ENCODE results near the gene MYO1G.

The MYO1G gene

GRCh38 chr7:44973610-44974401, 5.0 kb downstream of the MYO1G start:
- H4K20me1 ChIP-seq (ENCODE audit: insufficient read depth, low read length) = no peaks in the 10 kb centered on the region
- H3K4me3 ChIP-seq (ENCODE audit: low read depth in 1 of 2, low read length in 2 of 2) = no peak overlapping the region
- H3K27ac ChIP-seq (ENCODE audit: low read length) = no peak overlapping the region; the same call in 1 of the 2 replicates
- H3K4me2 ChIP-seq (ENCODE audit: insufficient read depth, low read length) = no peak overlapping the region
- DNase-seq = peak; percentile 65
- H3K4me1 ChIP-seq (ENCODE audit: insufficient read depth, low read length) = peaks cover 21% of the 10 kb centered on the region
- TF ChIP-seq CTCF (IDR thresholded peaks at IDR 0.05; ENCODE audit: borderline replicate concordance, extremely low read depth, low read length, poor library complexity, severe bottlenecking) (peak; percentile 69), EZH2 (IDR thresholded peaks at IDR 0.05; ENCODE audit: borderline replicate concordance, low read depth, low read length, severe bottlenecking) (no peak)
- peak; percentile 63 for ATAC-seq (ENCODE audit: insufficient read depth, low read depth)
- no peak overlapping the region for H2AFZ ChIP-seq (ENCODE audit: low read depth, low read length)
- H3K9ac ChIP-seq (ENCODE audit: low read depth, low read length) = no peak overlapping the region
- H3K36me3 ChIP-seq (ENCODE audit: insufficient read depth, low read length) = peaks cover 32% of the 10 kb centered on the region
- H3K79me2 ChIP-seq (ENCODE audit: insufficient read depth, low read length) = peaks cover 18% of the 10 kb centered on the region
- H3K27me3 ChIP-seq (ENCODE audit: insufficient read depth, low read length, poor library complexity) = no peaks in the 10 kb centered on the region
- no peaks in the 10 kb centered on the region for H3K9me3 ChIP-seq (ENCODE audit: insufficient read depth, low read length, severe bottlenecking)

GRCh38 chr7:44972562-44972961, 6.3 kb downstream of the MYO1G start:
- Histone ChIP-seq H3K27ac (ENCODE audit: low read length) (no peak overlapping the region), H3K27me3 (ENCODE audit: insufficient read depth, low read length, poor library complexity) (no peaks in the 10 kb centered on the region), H3K4me3 (ENCODE audit: low read depth in 1 of 2, low read length in 2 of 2) (no peak overlapping the region), H3K79me2 (ENCODE audit: insufficient read depth, low read length) (peaks cover 6% of the 10 kb centered on the region), H3K9ac (ENCODE audit: low read depth, low read length) (no peak overlapping the region), H3K36me3 (ENCODE audit: insufficient read depth, low read length) (peaks cover 26% of the 10 kb centered on the region), H4K20me1 (ENCODE audit: insufficient read depth, low read length) (no peaks in the 10 kb centered on the region), H3K4me1 (ENCODE audit: insufficient read depth, low read length) (peaks cover 9% of the 10 kb centered on the region), H3K4me2 (ENCODE audit: insufficient read depth, low read length) (no peak overlapping the region), H3K9me3 (ENCODE audit: insufficient read depth, low read length, severe bottlenecking) (no peaks in the 10 kb centered on the region), H2AFZ (ENCODE audit: low read depth, low read length) (no peak overlapping the region)
- no peak for ATAC-seq (ENCODE audit: insufficient read depth, low read depth)
- no peak for DNase-seq
- TF ChIP-seq CTCF (IDR thresholded peaks at IDR 0.05; ENCODE audit: borderline replicate concordance, extremely low read depth, low read length, poor library complexity, severe bottlenecking) (no peak), EZH2 (IDR thresholded peaks at IDR 0.05; ENCODE audit: borderline replicate concordance, low read depth, low read length, severe bottlenecking) (no peak)

GRCh38 chr7:44971902-44972441, 6.8 kb downstream of the MYO1G start:
- no peak for ATAC-seq (ENCODE audit: insufficient read depth, low read depth)
- TF ChIP-seq CTCF (IDR thresholded peaks at IDR 0.05; ENCODE audit: borderline replicate concordance, extremely low read depth, low read length, poor library complexity, severe bottlenecking) (no peak), EZH2 (IDR thresholded peaks at IDR 0.05; ENCODE audit: borderline replicate concordance, low read depth, low read length, severe bottlenecking) (no peak)
- peaks cover 24% of the 10 kb centered on the region for H3K36me3 ChIP-seq (ENCODE audit: insufficient read depth, low read length)
- H3K27ac ChIP-seq (ENCODE audit: low read length) = no peak overlapping the region
- no peaks in the 10 kb centered on the region for H3K9me3 ChIP-seq (ENCODE audit: insufficient read depth, low read length, severe bottlenecking)
- no peak for DNase-seq
- no peak overlapping the region for H3K4me3 ChIP-seq (ENCODE audit: low read depth in 1 of 2, low read length in 2 of 2)
- peaks cover 3% of the 10 kb centered on the region for H3K4me1 ChIP-seq (ENCODE audit: insufficient read depth, low read length)
- H4K20me1 ChIP-seq (ENCODE audit: insufficient read depth, low read length) = no peaks in the 10 kb centered on the region
- H2AFZ ChIP-seq (ENCODE audit: low read depth, low read length) = no peak overlapping the region
- no peak overlapping the region for H3K9ac ChIP-seq (ENCODE audit: low read depth, low read length)
- H3K79me2 ChIP-seq (ENCODE audit: insufficient read depth, low read length) = peaks cover 2% of the 10 kb centered on the region
- H3K27me3 ChIP-seq (ENCODE audit: insufficient read depth, low read length, poor library complexity) = no peaks in the 10 kb centered on the region
- H3K4me2 ChIP-seq (ENCODE audit: insufficient read depth, low read length) = no peak overlapping the region

All from DND-41 (cell line).